ENCODE data around the gene MUS81. TPM values are rescaled to one million over a fixed set of nuclear protein-coding genes. Genes with fewer than 3 reads are reported as not detected.

The MUS81 gene
- total RNA-seq, 1 experiment from 2014 or later = 45.9 TPM

- ChIA-PET POLR2A (interaction anchor here (0.7 to 3.5 kb wide), 6 partner anchors 10 to 51 kb away, joined by 3 to 38 read pairs (median 4); partner anchors contain the start of genes FIBP, MUS81 and SNX32), CTCF (interaction anchor here (0.6 to 6.3 kb wide), 12 partner anchors 10 to 173 kb away, joined by 3 to 134 read pairs (median 10); partner anchors contain the start of genes AP5B1, CCDC85B, FIBP and KAT5)
- no peak overlapping the region for H3K4me3 Mint-ChIP-seq
- no peak for TF ChIP-seq E2F4 (CRISPR knock-in tag; IDR thresholded peaks at IDR 0.05; ENCODE audit: borderline replicate concordance, low read depth)
- TF ChIP-seq ZNF121 (CRISPR knock-in tag; IDR thresholded peaks at IDR 0.05) = 0 out of 2 replicates have a peak, but pooled peaks have one; percentile 2
- TF ChIP-seq AFF4 (CRISPR knock-in tag; IDR thresholded peaks at IDR 0.05; ENCODE audit: borderline replicate concordance) = no peak
- TF ChIP-seq RELA (CRISPR knock-in tag; IDR thresholded peaks at IDR 0.05; ENCODE audit: borderline replicate concordance) = no peak
- no peak for TF ChIP-seq STAT6 (CRISPR knock-in tag; conservative IDR thresholded peaks at IDR 0.05; ENCODE audit: low read depth)
- peaks cover 14% of the 10 kb centered on the region for H3K4me1 Mint-ChIP-seq
- peaks cover 33% of the 10 kb centered on the region for H3K36me3 Mint-ChIP-seq
- H3K27ac Mint-ChIP-seq = no peak overlapping the region
- DNase-seq (ENCODE audit: low spot score) (no peak), ATAC-seq (no peak)
- peaks cover 6% of the 10 kb centered on the region; the same call in 1 of the 2 replicates for H3K9me3 Mint-ChIP-seq
- peaks cover 13% of the 10 kb centered on the region for H3K27me3 Mint-ChIP-seq (ENCODE audit: low read depth)
These were observed 10.4 kb upstream of the MUS81 start for GRCh38 chr11:65849771-65850216.

DNA sequence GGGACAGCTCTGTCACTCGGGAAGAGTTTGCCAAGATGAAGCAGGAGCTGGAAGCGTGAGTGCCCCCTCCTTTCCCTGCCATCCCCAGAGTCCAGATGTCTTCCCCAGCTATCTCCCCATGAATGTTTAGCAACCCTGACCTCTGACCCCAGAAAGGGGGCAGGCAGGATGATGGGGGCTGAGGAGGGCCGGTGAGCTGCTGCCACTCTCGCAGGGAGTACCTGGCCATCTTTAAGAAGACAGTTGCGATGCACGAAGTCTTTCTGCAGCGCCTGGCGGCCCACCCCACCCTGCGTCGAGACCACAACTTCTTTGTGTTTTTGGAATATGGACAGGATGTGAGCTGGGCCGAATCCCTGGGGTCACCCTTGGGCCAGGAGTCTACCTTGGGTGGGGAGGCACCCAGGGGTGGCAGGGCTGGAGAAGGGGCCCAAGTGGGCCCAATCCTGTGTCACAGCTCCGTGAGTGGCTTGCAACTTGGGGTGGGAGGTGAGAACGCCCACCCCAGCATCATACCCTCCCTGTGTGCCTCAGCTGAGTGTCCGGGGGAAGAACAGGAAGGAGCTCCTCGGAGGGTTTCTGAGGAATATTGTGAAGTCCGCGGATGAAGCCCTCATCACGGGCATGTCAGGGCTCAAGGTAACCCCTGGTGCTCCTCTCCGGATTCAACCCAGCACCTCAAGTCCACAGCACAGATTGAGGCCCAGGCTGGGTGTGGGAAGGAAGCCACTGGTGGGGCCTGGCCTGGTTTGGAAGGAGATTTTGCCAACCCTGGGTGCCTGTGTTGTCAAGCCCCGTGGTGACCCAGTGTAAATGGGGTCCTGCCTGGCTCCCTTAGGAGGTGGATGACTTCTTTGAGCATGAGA is 9.8 kb upstream of the MUS81 start:
- DNase-seq (ENCODE audit: low spot score) (no peak), ATAC-seq (no peak)
- peaks cover 38% of the 10 kb centered on the region for H3K36me3 Mint-ChIP-seq
- H3K9me3 Mint-ChIP-seq = peaks cover 6% of the 10 kb centered on the region; the same call in 1 of the 2 replicates
- H3K4me3 Mint-ChIP-seq = no peak overlapping the region
- POLR2A ChIA-PET = interaction anchor here (0.5 to 3.5 kb wide), 13 partner anchors 10 to 259 kb away, joined by 3 to 38 read pairs (median 4); partner anchors contain the start of genes EFEMP2, FIBP, MUS81 and SNX32
- TF ChIP-seq MYBL2 (CRISPR knock-in tag; IDR thresholded peaks at IDR 0.05) = no peak
- TF ChIP-seq, protein P1, sequence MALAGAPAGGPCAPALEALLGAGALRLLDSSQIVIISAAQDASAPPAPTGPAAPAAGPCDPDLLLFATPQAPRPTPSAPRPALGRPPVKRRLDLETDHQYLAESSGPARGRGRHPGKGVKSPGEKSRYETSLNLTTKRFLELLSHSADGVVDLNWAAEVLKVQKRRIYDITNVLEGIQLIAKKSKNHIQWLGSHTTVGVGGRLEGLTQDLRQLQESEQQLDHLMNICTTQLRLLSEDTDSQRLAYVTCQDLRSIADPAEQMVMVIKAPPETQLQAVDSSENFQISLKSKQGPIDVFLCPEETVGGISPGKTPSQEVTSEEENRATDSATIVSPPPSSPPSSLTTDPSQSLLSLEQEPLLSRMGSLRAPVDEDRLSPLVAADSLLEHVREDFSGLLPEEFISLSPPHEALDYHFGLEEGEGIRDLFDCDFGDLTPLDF (CRISPR knock-in tag; IDR thresholded peaks at IDR 0.05) = no peak
- TF ChIP-seq SOX15 (CRISPR knock-in tag; IDR thresholded peaks at IDR 0.05) = no peak
- no peak for TF ChIP-seq ESRRA (CRISPR knock-in tag; IDR thresholded peaks at IDR 0.05; ENCODE audit: borderline replicate concordance)
- no peak for TF ChIP-seq SMAD3 (CRISPR knock-in tag; IDR thresholded peaks at IDR 0.05; ENCODE audit: borderline replicate concordance)
- no peak for TF ChIP-seq CTCF (IDR thresholded peaks at IDR 0.05)
- TF ChIP-seq GABPB1 (CRISPR knock-in tag; IDR thresholded peaks at IDR 0.05) = no peak
- H3K27me3 Mint-ChIP-seq (ENCODE audit: low read depth) = peaks cover 12% of the 10 kb centered on the region
- CTCF ChIA-PET = interaction anchor here (0.6 to 6.3 kb wide), 37 partner anchors 10 to 310 kb away, joined by 3 to 134 read pairs (median 5); partner anchors contain the start of genes AP5B1, BANF1, CCDC85B and EIF1AD
- H3K4me1 Mint-ChIP-seq = peaks cover 14% of the 10 kb centered on the region
- H3K27ac Mint-ChIP-seq = no peak overlapping the region

Data from WTC11 (cell line).